ENCODE measurements around the gene SYT5. TPM values are rescaled to one million over a fixed set of nuclear protein-coding genes. Genes with fewer than 3 reads are reported as not detected.

The SYT5 gene
- total RNA-seq (2022) (0.54 and 0.71 TPM in 2 replicates), Bru-seq, nascent RNA (percentile 23 among the genes with signal in this experiment), BruChase-seq, experiment 1, labeled RNA remaining after a 6-hour chase (percentile 25 among the genes with signal in this experiment), BruChase-seq, experiment 2, labeled RNA remaining after a 2-hour chase (percentile 22 among the genes with signal in this experiment)
- long read RNA-seq, partial matches to known transcripts = 0 of 1 reads
- long read RNA-seq, other reads (novel, unspliced or antisense) = 0 of 1 reads

DNA sequence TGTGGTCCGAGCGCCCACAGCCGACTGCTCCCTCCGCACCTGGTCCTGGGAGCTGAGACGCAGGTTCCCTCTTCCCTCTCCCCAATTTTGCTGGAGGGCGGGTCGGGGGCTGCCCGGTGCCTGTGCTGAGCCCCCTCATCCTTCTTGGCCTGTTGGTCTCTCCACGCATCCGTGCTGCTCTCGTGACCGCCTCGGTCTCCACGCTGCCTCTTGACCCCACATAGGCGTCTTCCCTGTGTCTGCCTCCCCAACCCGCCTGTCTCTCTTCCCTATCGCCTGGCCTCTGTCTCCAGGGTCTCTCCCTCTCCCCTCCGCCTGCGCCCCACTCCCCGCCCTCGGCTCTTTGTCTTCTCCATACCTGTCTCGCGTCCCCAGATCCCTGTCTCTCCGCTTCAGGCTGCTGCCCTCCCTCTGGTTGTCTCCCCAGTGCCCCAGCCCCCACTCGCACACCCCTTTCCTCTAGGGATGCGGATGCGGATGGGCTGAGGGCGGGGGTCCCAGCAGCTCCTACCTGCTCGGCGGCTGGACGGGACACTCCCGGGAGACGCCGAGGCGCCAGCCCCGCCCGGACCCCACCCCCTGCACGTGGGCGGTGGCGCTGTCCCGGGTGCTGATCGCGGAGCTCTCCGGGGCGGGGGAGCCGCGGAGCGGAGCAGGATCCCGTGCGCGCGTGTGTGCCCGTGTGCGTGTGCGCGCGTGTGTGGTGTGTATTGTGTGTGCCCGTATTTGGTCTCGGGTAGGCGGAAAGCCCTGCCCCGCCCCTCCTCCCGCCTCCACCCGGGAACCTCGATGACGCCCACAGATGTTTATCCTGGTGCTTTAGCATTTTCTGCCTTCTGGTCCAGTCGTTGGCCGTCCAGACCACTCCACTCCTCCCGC is at the start of gene SYT5:
SYT5 (minus strand) TSS at position 684 of the 879 bp plus-strand sequence. CDS start 1,248 bp downstream, outside the sequence.
- no TSS peak for BruUV-seq (replicated peaks)
- peak within 1 kb of the TSS; percentile 65 for H3K4me3 Mint-ChIP-seq (ENCODE audit: low read depth, unreplicated experiment)
- H3K9me3 Mint-ChIP-seq (ENCODE audit: low read depth, unreplicated experiment) = no peaks in the 10 kb centered on the region
- intact Hi-C loops (cut with micrococcal nuclease; ENCODE audit: unreplicated experiment) = loop anchor here (5.0 to 10.0 kb wide), 2 partner anchors 32 to 75 kb away; partner anchors contain the start of gene PPP6R1
- DNase-seq = peak; percentile 77
- peaks cover 56% of the 10 kb centered on the region for H3K27me3 Mint-ChIP-seq (ENCODE audit: unreplicated experiment)
- peaks cover 22% of the 10 kb centered on the region for H3K4me1 Mint-ChIP-seq (ENCODE audit: low read depth, unreplicated experiment)
- TF ChIP-seq CTCF (IDR thresholded peaks at IDR 0.05; ENCODE audit: unreplicated experiment) = no peak
- H3K36me3 Mint-ChIP-seq (ENCODE audit: insufficient read depth, unreplicated experiment) = peaks cover 31% of the 10 kb centered on the region
- CTCF ChIA-PET = interaction anchor here (0.7 to 1.5 kb wide), 4 partner anchors 9 to 37 kb away, joined by 3 to 5 read pairs (median 4); partner anchors contain the start of genes DNAAF3 and PTPRH
- H3K27ac Mint-ChIP-seq (ENCODE audit: unreplicated experiment) = peak within 1 kb of the TSS; percentile 92

DNA sequence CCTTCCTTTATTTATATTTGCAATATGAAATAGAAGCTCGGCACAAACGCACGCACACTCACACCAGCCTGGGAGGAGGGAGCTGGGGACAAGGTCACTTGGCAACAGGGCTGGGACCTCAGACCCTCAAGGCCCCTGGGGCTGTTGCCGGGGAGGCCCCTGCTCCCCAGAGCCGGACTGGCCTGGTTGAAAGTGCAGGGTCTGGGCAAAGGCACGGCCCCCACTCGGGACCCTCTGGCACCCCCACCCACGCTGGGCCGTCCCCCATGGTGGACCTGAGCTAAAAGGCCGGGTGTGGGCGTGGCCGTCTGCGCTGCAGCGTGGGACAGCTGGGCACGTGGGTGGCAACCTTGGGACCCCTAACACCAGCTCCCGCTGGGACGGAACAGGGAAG is 49.7 kb upstream of the SYT5 start:
- Mint-ChIP-seq H3K27ac (ENCODE audit: unreplicated experiment) (no peak overlapping the region), H3K9me3 (ENCODE audit: low read depth, unreplicated experiment) (no peaks in the 10 kb centered on the region), H3K4me1 (ENCODE audit: low read depth, unreplicated experiment) (no peaks in the 10 kb centered on the region), H3K4me3 (ENCODE audit: low read depth, unreplicated experiment) (no peak overlapping the region), H3K36me3 (ENCODE audit: insufficient read depth, unreplicated experiment) (peaks cover 56% of the 10 kb centered on the region), H3K27me3 (ENCODE audit: unreplicated experiment) (no peaks in the 10 kb centered on the region)
- TSS peak; percentile 93 for BruUV-seq (replicated peaks)
- CTCF ChIA-PET = no interaction called here
- TF ChIP-seq CTCF (IDR thresholded peaks at IDR 0.05; ENCODE audit: unreplicated experiment) = no peak
- no peak for DNase-seq
- intact Hi-C loops (cut with micrococcal nuclease; ENCODE audit: unreplicated experiment) = no loop called here

DNA sequence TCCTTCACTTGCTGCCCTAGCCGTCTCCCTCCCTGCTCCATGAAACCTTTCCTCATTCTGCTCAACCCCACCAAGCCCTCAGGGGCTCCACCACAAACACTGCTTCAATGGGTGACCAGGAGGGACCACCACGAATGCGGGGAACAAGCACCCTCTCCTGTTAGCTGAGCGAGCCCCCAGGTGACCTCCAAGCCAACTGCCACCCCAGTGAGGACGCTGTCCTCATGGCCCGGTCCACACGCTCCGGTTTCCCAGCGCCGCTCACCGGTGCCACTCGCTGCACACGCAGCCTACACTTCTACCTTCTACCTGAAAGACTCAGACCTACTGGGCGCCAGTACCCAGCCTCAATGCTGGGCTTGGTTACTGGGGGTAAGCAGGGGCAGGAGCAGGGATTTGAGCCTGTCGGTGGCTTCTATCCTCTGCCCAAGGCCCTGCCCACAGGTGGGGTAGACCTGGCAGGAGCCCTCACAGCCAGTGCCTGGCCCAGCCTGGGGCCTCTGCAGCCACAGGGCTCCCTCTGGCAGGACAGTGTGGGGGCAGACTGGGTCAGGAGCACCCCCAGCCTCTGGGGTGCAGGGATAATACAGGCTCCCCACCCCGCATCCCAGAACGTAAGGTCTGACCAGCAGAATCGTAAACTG is 49.2 kb upstream of the SYT5 start:
- intact Hi-C loops (cut with micrococcal nuclease; ENCODE audit: unreplicated experiment) = no loop called here
- CTCF ChIA-PET = no interaction called here
- no TSS peak for BruUV-seq (replicated peaks)
- H3K27ac Mint-ChIP-seq (ENCODE audit: unreplicated experiment) = no peak overlapping the region
- no peak for DNase-seq
- no peaks in the 10 kb centered on the region for H3K9me3 Mint-ChIP-seq (ENCODE audit: low read depth, unreplicated experiment)
- H3K4me1 Mint-ChIP-seq (ENCODE audit: low read depth, unreplicated experiment) = no peaks in the 10 kb centered on the region
- no peaks in the 10 kb centered on the region for H3K27me3 Mint-ChIP-seq (ENCODE audit: unreplicated experiment)
- H3K36me3 Mint-ChIP-seq (ENCODE audit: insufficient read depth, unreplicated experiment) = peaks cover 55% of the 10 kb centered on the region
- no peak for TF ChIP-seq CTCF (IDR thresholded peaks at IDR 0.05; ENCODE audit: unreplicated experiment)
- H3K4me3 Mint-ChIP-seq (ENCODE audit: low read depth, unreplicated experiment) = no peak overlapping the region

GRCh38 chr19:55228403-55229031 is 48.4 kb upstream of the SYT5 start, which contains the start of gene TMEM86B:
Gene TMEM86B, minus strand, starts transcription at chr19:55228763. Its CDS starts 22 bp downstream, at chr19:55228741.
- CTCF ChIA-PET = no interaction called here
- intact Hi-C loops (cut with micrococcal nuclease; ENCODE audit: unreplicated experiment) = no loop called here
- no peak for DNase-seq
- no peak within 1 kb of the TSS for H3K4me3 Mint-ChIP-seq (ENCODE audit: low read depth, unreplicated experiment)
- no peak for TF ChIP-seq CTCF (IDR thresholded peaks at IDR 0.05; ENCODE audit: unreplicated experiment)
- no TSS peak for BruUV-seq (replicated peaks)
- H3K27me3 Mint-ChIP-seq (ENCODE audit: unreplicated experiment) = no peaks in the 10 kb centered on the region
- no peaks in the 10 kb centered on the region for H3K9me3 Mint-ChIP-seq (ENCODE audit: low read depth, unreplicated experiment)
- no peak within 1 kb of the TSS for H3K27ac Mint-ChIP-seq (ENCODE audit: unreplicated experiment)
- H3K4me1 Mint-ChIP-seq (ENCODE audit: low read depth, unreplicated experiment) = no peaks in the 10 kb centered on the region
- H3K36me3 Mint-ChIP-seq (ENCODE audit: insufficient read depth, unreplicated experiment) = peaks cover 58% of the 10 kb centered on the region
